Hematopoietic multipotent progenitor cell treated with erythropoietin and hydrocortisone succinate and interleukin-3 and kit ligand, for 8 days (in vitro differentiated cells): ENCODE data around the gene NXN.
"Not testable (repeated sequence)": the region's sequence is repeated elsewhere in the genome, so short reads cannot be mapped to it uniquely, and the experiment has no call there.

ENCODE experiments used
- DNase-seq: peaks from one replicate; pipeline ENCODE4 v3.0.0-alpha.2; 2015

NXN gene

DNA sequence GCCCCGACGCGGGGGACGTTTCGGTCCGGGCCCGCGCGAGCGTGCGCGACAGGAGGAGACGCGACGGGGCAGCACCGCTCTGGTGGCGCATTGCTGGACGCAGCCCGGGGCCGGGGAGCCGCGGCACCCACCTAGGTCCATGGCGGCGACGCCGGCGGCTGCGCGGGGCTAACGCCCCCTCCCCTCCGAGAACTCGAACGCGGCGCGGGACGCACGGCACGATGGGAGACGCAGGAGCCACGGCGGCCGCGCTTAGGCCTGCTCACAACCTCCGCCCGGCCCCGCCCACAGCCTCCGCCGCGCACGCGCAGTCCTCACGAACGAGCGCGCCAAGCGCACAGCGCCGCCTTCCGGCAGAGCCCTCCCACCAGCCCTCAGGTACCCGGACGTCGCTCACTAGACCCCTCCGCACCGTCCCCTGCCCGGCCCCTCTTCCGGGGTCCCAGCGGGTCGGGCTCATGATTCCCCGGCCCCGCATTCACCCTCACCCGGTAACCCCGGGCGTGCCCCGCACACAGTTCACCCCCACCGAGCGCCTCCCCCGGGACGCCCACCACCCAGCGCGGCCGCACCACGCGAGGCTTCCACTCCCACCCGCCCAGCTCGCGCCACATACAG, 227.5 kb downstream of the NXN start, which contains the start of gene GEMIN4:
Gene GEMIN4, minus strand, starts transcription at position 263 of the 618 bp plus-strand sequence. Its CDS starts 122 bp downstream, at position 141.
- peak; percentile 90 for DNase-seq

DNA sequence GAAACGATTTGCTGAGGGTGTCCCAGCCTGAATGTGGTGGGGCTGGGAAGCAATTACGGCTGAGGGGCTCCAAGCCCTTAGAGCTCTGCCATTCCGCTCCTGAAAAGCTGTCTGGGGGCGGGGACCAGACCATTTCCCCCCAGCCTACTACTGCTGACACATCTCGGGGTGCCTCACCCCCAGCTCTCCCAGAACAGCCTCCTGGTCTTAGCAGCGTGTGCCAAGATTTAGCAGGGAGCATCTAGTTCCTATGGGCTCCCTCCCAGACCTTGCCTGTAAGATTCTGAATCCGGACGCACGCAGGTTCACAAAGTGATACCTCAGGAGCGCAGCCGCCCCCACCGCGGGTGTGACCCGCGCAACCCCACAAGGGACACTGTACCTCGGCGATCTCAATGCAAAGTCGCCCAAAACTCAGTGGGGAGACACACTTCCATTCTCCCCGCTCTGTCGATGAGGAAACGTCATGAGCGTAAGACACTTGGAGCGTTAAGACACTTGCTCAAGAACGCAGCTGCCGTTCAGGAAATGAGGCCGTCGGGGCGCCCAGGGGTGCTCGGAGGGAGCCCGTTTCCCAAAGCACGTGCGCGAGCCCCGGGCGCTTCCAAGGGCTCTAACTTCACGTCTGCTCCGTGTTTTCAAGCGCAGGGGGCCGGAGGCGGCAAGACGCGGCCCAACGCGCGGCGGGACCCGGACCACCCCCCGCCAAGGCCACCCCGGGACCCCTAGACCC, 228.1 kb downstream of the NXN start:
- peak; percentile 56 for DNase-seq

DNA sequence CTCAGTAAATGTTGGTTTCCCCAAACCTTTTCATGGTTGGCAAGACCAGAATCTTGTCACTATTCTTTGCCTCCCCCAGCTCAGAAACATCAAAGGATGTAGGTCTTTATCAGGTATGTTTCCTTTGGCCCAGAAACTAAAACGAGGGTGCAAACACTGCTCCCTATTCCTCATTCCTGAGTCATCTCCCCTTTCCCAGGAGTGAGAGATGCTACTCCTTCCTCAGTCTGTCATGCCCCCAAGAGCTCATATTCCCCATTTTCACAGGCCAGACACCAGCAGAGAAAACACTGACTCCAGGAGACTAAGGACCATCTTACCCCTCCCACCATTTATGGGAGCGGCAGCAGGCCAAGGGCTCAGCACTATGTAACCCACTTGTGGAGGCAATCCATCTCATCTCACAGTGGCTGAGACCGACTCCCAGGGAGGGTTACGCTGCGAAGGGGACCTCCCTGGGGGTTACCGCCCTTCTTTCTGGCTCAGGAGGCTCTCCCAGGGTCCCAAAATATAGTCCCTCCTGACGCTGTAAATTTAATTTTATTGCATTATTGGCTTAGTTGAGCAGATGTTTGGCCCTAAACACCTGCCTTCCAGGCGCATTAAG, 229.0 kb downstream of the NXN start:
- no peak for DNase-seq

DNA sequence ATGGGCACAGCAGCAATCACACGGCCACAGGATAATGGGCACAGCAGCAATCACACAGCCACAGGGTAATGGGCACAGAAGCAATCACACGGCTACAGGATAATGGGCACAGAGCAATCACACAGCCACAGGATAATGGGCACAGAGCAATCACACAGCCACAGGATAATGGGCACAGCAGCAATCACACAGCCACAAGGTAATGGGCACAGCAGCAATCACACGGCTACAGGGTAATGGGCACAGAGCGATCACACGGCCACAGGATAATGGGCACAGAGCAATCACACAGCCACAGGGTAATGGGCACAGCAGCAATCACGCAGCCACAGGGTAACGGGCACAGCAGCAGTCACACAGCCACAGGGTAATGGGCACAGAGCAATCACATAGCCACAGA, 230.2 kb downstream of the NXN start:
- DNase-seq, result not testable (repeated sequence)
